Measurements from ENCODE around the gene SUSD6.

Gene SUSD6

GRCh38 chr14:69760810-69761209, 149.4 kb downstream of the SUSD6 start:
- DNase-seq (ENCODE audit: low read depth, low spot score): no peak

GRCh38 chr14:69763761-69764510, 152.5 kb downstream of the SUSD6 start:
- DNase-seq (ENCODE audit: low read depth, low spot score): no peak

Data from brain pericyte (primary cell).